Adrenal gland (tissue), 5 donors: ENCODE data around the gene PTPRN2.

Source experiments
- POLR2A ChIP-seq, 2 donors: fragments of 450-650 bp; IDR thresholded peaks; one replicate each; pipeline ENCODE4 v1.6.1; 2017; ENCODE audit warnings: antibody characterized with exemption in 2 of 2, mild to moderate bottlenecking in 2 of 2, moderate library complexity in 1 of 2
- TF ChIP-seq, protein P1 (sequence below), 6 experiments: fragments of 450-650 bp in 4 of 6; fragments of 200-600 bp in 2 of 6; sonication (generic) in 1 of 6; IDR thresholded peaks; 1 replicate in 5 of 6; 2 replicates in 1 of 6; pipeline versions ENCODE4 v1.5.1 to v1.8.0; 2016 to 2021; ENCODE audit warnings: antibody characterized with exemption in 6 of 6, mild to moderate bottlenecking in 2 of 6, moderate library complexity in 1 of 6
- donor health status: DM: no; HTN: no; CAD: no.

DNA sequence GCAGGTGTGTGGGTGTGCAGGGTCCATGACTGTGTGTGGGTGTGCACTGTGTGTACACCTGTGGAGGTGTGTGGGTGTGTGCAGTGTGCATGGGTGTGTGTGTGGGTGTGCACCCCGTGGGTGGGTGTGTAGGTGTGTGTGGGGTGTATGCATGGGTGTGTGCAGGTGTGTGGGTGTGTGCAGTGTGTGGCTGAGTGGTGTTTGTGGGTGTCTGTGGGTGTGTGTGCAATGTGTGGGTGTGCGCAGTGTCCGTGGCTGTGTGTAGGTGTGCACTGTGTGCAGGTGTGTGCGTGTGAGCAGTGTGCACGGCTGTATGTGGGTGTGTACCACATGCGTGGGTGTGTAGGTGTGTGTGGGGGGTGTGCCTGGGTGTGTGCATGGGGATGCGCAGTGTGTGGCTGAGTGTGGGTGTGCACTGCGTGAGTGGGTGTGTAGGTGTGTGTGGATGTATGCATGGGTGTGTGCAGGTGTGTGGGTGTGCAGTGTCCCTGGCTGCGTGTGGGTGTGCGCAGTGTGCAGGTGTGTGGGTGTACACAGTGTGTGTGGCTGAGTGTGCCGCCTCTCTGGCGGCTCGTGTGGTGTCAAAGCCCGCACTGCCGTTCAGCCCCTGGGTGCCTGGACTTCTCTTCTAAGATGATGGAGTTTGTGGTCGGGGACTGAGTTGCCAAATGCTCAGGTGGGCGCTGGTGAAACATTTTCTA is 1042.5 kb downstream of the PTPRN2 start:
- TF ChIP-seq, protein P1, sequence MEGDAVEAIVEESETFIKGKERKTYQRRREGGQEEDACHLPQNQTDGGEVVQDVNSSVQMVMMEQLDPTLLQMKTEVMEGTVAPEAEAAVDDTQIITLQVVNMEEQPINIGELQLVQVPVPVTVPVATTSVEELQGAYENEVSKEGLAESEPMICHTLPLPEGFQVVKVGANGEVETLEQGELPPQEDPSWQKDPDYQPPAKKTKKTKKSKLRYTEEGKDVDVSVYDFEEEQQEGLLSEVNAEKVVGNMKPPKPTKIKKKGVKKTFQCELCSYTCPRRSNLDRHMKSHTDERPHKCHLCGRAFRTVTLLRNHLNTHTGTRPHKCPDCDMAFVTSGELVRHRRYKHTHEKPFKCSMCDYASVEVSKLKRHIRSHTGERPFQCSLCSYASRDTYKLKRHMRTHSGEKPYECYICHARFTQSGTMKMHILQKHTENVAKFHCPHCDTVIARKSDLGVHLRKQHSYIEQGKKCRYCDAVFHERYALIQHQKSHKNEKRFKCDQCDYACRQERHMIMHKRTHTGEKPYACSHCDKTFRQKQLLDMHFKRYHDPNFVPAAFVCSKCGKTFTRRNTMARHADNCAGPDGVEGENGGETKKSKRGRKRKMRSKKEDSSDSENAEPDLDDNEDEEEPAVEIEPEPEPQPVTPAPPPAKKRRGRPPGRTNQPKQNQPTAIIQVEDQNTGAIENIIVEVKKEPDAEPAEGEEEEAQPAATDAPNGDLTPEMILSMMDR (IDR thresholded peaks at IDR 0.05), result no peak
- TF ChIP-seq POLR2A (IDR thresholded peaks at IDR 0.05), result no peak
